HG03064 (cell line): ENCODE measurements around the gene PKP4.

Experiments
- ATAC-seq: cut with Tn5 transposase; IDR thresholded peaks from one replicate; pipeline ENCODE4 v1.9.1; 2021; ENCODE audit warnings: low read depth; ENCODE audit not compliant: unreplicated experiment

Gene PKP4

GRCh38 chr2:158635961-158636601, 179.3 kb downstream of the PKP4 start:
- ATAC-seq, result no peak

GRCh38 chr2:158637357-158637756, 180.6 kb downstream of the PKP4 start:
- ATAC-seq, result no peak

- no peak for ATAC-seq
Observed at GRCh38 chr2:158644139-158644538, 187.4 kb downstream of the PKP4 start.

- no peak for ATAC-seq
Observed at GRCh38 chr2:158645299-158645698, 188.5 kb downstream of the PKP4 start.

- no peak for ATAC-seq
Observed at GRCh38 chr2:158647436-158648231, 190.9 kb downstream of the PKP4 start.

- no peak for ATAC-seq
Observed at GRCh38 chr2:158649846-158650245, 193.1 kb downstream of the PKP4 start.

- no peak for ATAC-seq
Observed at GRCh38 chr2:158650646-158651357, 194.1 kb downstream of the PKP4 start.

GRCh38 chr2:158651358-158652057, 194.8 kb downstream of the PKP4 start:
- ATAC-seq, result no peak

GRCh38 chr2:158655628-158656027, 198.9 kb downstream of the PKP4 start:
- no peak for ATAC-seq

GRCh38 chr2:158656492-158657229, 199.9 kb downstream of the PKP4 start:
- ATAC-seq, result no peak

- no peak for ATAC-seq
Observed at GRCh38 chr2:158658396-158658795, 201.6 kb downstream of the PKP4 start.

GRCh38 chr2:158659483-158659882, 202.7 kb downstream of the PKP4 start:
- ATAC-seq, result no peak

GRCh38 chr2:158661231-158661630, 204.5 kb downstream of the PKP4 start:
- no peak for ATAC-seq

GRCh38 chr2:158662421-158662820, 205.7 kb downstream of the PKP4 start:
- no peak for ATAC-seq

GRCh38 chr2:158663796-158664195, 207.0 kb downstream of the PKP4 start:
- ATAC-seq, result no peak

- no peak for ATAC-seq
Observed at GRCh38 chr2:158664987-158665386, 208.2 kb downstream of the PKP4 start.

GRCh38 chr2:158665536-158666302, 209.0 kb downstream of the PKP4 start:
- ATAC-seq, result no peak

GRCh38 chr2:158666969-158667368, 210.2 kb downstream of the PKP4 start:
- ATAC-seq, result no peak

- no peak for ATAC-seq
Observed at GRCh38 chr2:158667586-158667985, 210.8 kb downstream of the PKP4 start.
